ENCODE measurements around the gene PRR15L.

The PRR15L gene

GRCh38 chr17:47949946-47950345 lies 7.7 kb downstream of the PRR15L start:
- H3K4me3 ChIP-seq (ENCODE audit: low read length): no peak overlapping the region
- DNase-seq (ENCODE audit: low read depth): no peak
- TF ChIP-seq CTCF (conservative IDR thresholded peaks at IDR 0.05; ENCODE audit: low read depth, low read length): no peak

GRCh38 chr17:47949197-47949759 lies 8.4 kb downstream of the PRR15L start:
- peak overlapping the region; percentile 19 for H3K4me3 ChIP-seq (ENCODE audit: low read length)
- TF ChIP-seq CTCF (conservative IDR thresholded peaks at IDR 0.05; ENCODE audit: low read depth, low read length): peak; percentile 91
- DNase-seq (ENCODE audit: low read depth): peak; percentile 25

- TF ChIP-seq CTCF (conservative IDR thresholded peaks at IDR 0.05; ENCODE audit: low read depth, low read length): no peak
- DNase-seq (ENCODE audit: low read depth): peak; percentile 10
- no peak overlapping the region for H3K4me3 ChIP-seq (ENCODE audit: low read length)
Measured at GRCh38 chr17:47948706-47949196, 8.9 kb downstream of the PRR15L start.

- TF ChIP-seq CTCF (conservative IDR thresholded peaks at IDR 0.05; ENCODE audit: low read depth, low read length): peak; percentile 89
- H3K4me3 ChIP-seq (ENCODE audit: low read length): no peak overlapping the region
- peak; percentile 75 for DNase-seq (ENCODE audit: low read depth)
Measured at GRCh38 chr17:47946929-47947397, 10.7 kb downstream of the PRR15L start.

GRCh38 chr17:47946516-47946915 lies 11.2 kb downstream of the PRR15L start:
- no peak overlapping the region for H3K4me3 ChIP-seq (ENCODE audit: low read length)
- no peak for DNase-seq (ENCODE audit: low read depth)
- no peak for TF ChIP-seq CTCF (conservative IDR thresholded peaks at IDR 0.05; ENCODE audit: low read depth, low read length)

- no peak for DNase-seq (ENCODE audit: low read depth)
- no peak for TF ChIP-seq CTCF (conservative IDR thresholded peaks at IDR 0.05; ENCODE audit: low read depth, low read length)
- H3K4me3 ChIP-seq (ENCODE audit: low read length): no peak overlapping the region
Measured at GRCh38 chr17:47945529-47946508, 11.9 kb downstream of the PRR15L start.

All from retinal pigment epithelial cell (primary cell).